GM19023 (cell line): ENCODE measurements around the gene CABP4.
"Not testable (repeated sequence)": the region's sequence is repeated elsewhere in the genome, so short reads cannot be mapped to it uniquely, and the experiment has no call there.

Source experiments
- ATAC-seq: cut with Tn5 transposase; IDR thresholded peaks from one replicate; pipeline ENCODE4 v1.9.1; 2021; ENCODE audit warnings: mild to moderate bottlenecking, moderate library complexity; ENCODE audit not compliant: unreplicated experiment

The CABP4 gene

DNA sequence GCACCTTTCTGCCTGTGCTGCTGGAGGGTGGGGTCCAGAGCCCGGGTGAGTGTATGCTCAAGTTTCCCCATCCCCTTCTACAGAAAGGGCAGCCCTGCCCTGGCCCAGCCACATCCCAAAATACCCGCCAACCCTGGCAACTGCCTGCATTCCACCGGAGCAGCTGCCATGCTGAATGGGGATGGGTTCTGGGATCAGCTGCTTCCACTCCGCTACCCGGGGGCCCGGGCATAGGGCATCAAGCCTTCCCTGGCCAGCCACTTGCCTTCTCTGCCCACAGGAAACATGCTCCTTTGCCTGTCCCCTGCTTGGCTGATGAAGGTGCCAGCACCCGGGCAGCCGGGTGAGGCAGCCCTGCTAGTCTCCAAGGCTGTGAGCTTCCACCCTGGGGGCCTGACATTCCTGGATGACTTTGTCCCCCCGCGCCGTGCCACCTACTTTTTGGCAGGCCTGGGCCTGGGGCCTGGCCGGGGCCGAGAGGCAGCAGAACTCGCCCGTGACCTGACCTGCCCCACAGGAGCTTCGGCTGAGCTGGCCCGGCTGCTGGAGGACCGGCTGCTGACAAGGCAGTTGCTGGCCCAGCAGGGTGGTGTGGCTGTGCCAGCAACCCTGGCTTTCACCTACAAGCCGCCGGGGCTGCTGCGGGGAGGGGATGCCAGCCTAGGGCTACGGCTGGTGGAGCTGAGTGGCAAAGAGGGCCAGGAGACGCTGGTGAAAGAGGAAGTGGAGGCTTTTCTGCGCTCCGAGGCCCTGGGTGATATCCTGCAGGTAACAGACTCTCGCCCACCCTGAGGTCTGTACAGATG, 36.5 kb upstream of the CABP4 start:
- no peak for ATAC-seq

GRCh38 chr11:67419325-67420049, 35.7 kb upstream of the CABP4 start:
- ATAC-seq = no peak

DNA sequence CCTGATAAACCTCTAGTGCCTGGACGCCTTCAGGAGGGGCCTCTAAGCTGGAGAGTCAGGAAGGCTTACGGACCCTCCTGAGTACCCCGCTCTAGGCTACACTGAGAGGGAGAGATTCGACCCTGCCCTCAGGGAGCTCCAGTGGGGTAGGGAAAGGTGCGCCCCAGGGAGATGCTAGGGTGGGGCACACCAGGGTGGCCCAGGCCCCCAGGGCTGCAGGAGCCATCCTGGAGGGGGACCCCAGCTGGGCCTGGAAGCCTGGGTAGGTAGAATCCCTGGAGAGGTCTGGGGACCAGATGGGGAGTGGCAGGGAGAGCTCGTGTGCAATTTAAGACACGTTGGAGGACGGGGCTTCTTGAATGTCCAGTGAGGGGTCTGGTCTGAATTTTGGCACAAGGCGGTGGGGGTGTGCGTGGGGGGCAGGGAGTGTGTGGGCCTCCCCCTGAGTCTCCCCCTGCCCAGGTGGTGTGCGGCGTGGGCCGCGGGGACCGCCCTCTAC, 35.0 kb upstream of the CABP4 start:
- ATAC-seq = no peak

DNA sequence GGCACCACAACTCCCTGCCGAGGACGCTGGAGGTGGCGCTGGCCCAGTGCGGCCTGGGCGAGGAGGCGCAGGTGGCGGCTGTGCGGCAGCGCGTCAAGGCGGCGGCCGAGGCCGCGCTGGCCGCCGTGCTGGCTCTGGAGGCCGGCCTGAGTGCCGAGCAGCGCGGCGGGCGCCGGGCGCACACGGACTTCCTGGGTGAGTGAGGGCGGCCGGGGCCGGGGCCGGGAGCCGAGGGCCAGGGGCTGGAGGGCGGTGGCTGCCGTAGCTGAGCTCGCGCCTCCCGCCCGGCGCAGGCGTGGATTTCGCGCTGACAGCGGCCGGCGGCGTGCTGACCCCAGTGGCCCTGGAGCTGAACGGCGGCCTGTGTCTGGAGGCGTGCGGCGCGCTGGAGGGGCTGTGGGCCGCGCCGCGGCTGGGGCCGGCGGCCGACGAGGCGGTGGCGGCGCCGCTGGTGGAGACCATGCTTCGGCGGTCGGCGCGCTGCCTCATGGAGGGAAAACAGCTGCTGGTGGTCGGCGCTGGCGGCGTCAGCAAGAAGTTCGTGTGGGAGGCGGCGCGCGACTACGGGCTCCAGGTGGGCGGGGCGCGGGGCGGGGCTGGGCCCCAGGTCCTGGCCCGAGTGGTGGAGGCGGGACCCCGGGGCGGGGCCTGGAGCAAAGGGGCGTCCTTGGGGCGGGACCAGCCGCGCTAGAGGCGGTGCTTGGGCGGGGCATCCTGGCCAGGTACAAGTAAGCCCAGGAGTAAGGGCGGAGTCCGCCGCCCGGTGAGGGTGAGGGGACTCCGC, 34.3 kb upstream of the CABP4 start:
- peak; percentile 83 for ATAC-seq

DNA sequence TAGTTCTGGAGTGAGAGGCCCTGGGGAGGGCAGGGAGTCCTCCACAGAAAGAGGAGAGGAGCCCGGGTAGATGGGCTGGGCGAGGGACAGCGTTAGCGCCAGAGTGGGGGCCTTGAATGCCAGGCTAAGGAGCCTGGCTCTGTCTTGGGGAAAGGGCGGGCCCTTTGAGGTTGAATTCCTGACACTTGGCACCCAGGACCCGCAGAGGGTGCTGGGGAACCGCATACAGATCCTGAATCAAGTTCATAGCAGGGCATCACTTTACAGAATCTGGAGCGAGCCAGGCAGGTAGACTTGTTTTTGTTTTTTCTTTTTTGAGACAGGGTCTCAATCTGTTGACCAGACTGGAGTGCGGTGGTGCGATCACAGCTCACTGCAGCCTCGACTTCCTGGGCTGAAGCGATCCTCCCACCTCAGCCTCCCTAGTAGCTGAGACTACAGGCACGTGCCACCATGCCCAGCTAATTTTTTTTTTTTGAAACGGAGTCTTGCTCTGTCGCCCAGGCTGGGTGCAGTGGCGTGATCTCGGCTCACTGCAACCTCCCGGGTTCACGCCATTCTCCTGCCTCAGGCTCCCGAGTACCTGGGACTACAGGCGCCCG, 33.6 kb upstream of the CABP4 start:
- no peak for ATAC-seq

GRCh38 chr11:67422891-67423290, 32.3 kb upstream of the CABP4 start:
- ATAC-seq = no peak

- ATAC-seq = no peak
These were observed 31.7 kb upstream of the CABP4 start for GRCh38 chr11:67423466-67423865.

DNA sequence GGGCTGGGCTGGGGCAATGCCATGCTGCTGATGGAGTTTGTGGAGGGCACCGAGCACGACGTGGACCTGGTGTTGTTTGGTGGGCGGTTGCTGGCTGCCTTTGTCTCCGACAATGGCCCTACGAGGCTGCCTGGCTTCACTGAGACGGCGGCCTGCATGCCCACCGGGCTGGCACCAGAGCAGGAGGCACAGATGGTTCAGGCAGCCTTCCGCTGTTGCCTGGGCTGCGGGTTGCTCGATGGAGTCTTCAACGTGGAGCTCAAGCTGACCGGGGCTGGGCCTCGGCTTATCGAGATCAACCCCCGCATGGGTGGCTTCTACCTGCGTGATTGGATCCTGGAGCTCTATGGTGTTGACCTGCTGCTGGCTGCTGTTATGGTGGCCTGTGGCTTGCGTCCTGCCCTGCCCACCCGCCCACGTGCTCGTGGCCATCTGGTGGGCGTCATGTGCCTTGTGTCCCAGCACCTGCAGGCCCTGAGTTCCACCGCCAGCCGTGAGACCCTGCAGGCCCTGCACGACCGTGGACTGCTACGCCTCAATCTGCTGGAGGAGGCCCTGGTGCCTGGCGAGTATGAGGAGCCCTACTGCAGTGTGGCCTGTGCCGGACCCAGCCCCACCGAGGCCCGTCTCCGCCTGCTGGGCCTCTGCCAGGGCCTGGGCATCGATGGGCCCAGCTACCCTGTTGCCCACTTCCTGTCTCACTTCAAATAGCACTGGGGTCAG, 31.1 kb upstream of the CABP4 start:
- no peak for ATAC-seq

DNA sequence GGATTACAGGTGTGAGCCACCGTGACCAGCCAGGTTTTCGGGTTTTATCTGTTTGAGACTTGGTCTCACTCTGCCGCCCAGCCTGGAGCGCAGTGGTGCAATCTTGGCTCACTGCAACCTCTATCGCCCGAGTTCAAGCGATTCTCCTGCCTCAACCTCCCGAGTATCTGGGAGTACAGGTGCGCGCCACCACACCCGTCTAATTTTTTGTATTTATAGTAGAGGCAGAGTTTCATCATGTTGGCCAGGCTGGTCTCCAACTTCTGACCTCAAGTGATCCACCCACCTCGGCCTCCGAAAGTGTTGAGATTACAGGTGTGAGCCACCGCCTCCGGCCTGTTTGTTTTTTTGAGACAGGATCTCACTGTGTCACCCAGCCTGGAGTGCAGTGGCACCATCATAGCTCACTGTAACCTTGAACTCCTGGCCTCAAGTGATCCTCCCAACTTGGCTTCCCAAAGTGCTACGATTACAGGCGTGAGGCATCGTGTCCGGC, 27.7 kb upstream of the CABP4 start:
- ATAC-seq = not testable (repeated sequence)

- peak; percentile 77 for ATAC-seq
These were observed 26.8 kb upstream of the CABP4 start, which contains the start of gene RPS6KB2 for GRCh38 chr11:67428052-67429001. TSS of gene RPS6KB2 (plus strand) at chr11:67428494. CDS start at chr11:67428546, 52 bp downstream.

DNA sequence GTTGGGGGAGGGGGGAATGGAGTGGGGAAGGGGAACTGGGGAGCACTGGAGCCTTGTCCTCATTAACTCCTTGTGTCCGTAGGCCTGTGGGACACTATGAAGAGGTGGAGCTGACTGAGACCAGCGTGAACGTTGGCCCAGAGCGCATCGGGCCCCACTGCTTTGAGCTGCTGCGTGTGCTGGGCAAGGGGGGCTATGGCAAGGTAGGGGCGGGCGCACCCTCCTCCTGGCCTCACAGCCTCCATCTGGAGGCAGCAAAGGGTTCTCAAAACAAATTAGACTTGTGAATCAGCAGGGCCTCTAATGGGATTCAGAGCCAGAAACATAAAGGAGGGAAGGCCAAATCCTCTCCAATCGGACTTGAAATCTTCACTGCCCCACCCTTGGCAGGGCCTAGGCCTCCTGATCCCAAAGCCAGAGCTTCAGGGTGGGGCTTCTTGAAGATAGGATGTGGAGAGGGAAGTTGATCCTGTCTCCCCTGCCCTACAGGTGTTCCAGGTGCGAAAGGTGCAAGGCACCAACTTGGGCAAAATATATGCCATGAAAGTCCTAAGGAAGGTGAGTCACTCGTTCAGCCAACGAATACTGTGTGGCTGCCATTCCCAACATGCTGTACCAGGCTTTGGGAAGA, 26.0 kb upstream of the CABP4 start:
- ATAC-seq = no peak

- no peak for ATAC-seq
These were observed 25.4 kb upstream of the CABP4 start for GRCh38 chr11:67429722-67430121.

DNA sequence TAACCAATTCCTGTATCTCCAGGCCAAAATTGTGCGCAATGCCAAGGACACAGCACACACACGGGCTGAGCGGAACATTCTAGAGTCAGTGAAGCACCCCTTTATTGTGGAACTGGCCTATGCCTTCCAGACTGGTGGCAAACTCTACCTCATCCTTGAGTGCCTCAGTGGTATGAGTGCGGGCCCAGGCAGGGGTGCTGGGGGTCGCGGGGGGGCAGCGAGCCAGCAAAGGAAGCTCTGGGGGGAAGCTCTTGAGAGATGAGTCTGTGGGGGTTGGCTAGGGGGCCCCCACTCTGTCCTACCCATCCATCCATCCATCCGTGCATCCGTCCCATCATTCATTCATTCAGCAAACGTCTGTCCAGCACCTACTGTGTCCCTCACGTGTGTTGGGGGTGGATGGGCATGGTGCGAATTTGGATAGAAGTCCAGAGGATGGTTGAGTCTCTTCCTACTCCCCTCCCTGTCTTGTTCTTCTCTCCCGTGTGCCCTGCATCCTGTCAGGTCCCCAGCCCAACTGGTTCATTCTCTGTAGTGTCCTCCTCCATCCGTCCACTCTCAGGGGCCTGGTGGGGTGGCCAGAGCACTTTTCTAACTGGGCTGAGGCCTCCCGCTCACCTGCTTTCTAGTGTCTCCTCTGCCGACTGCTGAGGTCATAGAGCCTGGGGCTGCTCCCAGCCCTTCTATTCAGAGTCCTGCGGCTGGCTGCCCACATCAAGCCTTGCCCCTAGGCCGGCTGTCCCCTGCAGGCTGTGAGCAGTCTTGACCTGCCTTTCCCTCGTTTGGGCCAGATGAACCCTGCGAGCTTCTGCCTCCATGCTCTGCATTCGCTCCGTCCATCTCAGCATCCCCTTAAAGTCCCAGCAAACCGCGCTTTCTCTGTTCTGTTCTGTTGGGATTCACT, 23.6 kb upstream of the CABP4 start:
- no peak for ATAC-seq

DNA sequence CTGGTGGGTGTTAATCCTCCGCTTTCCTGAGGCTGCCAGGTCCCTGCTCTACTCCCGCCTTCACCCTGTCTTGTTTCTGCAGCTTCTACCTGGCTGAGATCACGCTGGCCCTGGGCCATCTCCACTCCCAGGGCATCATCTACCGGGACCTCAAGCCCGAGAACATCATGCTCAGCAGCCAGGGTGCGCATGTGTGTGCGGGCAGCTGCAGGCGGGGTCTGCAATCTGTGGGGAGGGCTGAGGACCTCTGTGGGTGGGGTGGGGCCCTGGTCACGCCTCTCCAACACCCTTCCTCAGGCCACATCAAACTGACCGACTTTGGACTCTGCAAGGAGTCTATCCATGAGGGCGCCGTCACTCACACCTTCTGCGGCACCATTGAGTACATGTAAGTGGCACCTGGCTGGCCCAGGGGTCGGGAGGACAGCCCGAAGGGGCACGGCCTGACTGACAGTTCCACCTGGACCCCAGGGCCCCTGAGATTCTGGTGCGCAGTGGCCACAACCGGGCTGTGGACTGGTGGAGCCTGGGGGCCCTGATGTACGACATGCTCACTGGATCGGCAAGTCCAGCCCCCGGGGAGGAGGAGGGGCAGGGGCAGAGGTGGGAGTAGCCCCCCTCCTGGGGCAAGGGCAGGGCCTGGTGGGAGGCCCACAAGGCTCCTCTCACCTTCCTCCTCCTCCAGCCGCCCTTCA, 22.4 kb upstream of the CABP4 start:
- ATAC-seq = no peak

- no peak for ATAC-seq
These were observed 21.4 kb upstream of the CABP4 start for GRCh38 chr11:67433536-67434394.

GRCh38 chr11:67434395-67434881, 20.7 kb upstream of the CABP4 start:
- ATAC-seq = no peak
